Measurements from ENCODE around the gene PWP1.
"Not testable (repeated sequence)": the region's sequence is repeated elsewhere in the genome, so short reads cannot be mapped to it uniquely, and the experiment has no call there.

The PWP1 gene

DNA sequence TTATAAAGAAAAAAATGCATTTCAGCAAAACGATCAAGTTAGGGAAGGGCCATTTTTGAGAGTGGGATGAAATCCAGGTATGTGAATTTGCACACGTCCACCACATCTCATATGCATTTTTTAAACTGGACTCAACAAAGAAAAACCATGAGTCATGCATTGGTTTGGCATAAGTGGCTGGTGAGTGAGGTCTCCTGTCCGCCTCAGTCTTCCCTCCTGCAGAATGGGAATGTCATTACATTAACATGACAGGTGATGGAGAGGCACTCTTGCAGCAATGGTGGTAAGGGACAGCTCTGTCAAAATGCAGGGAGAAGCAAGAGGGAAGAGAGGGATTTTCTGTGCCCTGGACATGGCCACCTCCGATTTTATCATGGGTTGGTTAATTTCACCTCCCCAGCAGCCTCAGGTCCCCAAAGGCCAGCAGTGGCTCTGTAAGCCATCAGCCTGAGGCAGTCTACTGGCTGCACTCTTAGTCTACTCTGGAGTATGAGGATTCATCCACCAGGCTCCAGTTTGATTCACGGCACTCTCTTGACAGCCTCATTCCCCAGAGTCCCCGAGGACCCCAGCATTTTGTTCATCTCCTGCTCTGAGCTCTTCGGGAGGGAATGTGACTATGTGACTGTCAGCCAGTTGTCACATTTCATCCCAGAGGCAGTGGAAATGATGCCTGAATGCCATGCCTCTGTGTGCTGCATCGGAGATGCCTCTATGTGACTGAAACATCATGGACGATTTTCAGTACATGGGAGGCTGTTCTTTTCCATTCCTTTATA is 17.1 kb upstream of the PWP1 start:
- no peak for DNase-seq (ENCODE audit: low read depth)

- DNase-seq (ENCODE audit: low read depth) = no peak
Observed at GRCh38 chr12:107669946-107670345, 15.7 kb upstream of the PWP1 start.

- peak; percentile 38 for DNase-seq (ENCODE audit: low read depth)
Observed at GRCh38 chr12:107670999-107671643, 14.5 kb upstream of the PWP1 start.

DNA sequence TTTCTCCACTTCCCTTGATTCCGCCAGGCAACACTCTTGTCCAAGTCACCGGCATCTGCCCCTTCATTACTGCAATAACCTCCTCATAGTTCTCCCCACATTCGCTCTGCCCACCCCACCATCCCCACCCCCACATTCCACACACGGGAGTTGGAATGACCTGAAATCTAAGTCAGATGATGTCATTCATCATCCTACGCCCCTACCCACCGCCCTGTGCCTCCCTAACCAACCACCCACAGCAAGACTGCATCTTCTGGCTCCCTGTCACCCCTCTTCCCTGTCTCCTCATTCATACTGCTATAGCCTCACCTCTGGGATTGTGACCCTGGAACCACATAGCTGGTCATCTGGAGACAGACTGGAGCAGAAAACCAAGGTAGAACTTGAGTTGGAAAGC is 7.9 kb upstream of the PWP1 start:
- DNase-seq (ENCODE audit: low read depth) = no peak

GRCh38 chr12:107679336-107679735 is 6.3 kb upstream of the PWP1 start:
- DNase-seq (ENCODE audit: low read depth) = no peak

GRCh38 chr12:107681455-107681835 is 4.2 kb upstream of the PWP1 start:
- DNase-seq (ENCODE audit: low read depth) = no peak

GRCh38 chr12:107681836-107682820 is 3.5 kb upstream of the PWP1 start:
- DNase-seq (ENCODE audit: low read depth) = no peak

GRCh38 chr12:107684029-107684795 is 1.4 kb upstream of the PWP1 start:
- no peak for DNase-seq (ENCODE audit: low read depth)

DNA sequence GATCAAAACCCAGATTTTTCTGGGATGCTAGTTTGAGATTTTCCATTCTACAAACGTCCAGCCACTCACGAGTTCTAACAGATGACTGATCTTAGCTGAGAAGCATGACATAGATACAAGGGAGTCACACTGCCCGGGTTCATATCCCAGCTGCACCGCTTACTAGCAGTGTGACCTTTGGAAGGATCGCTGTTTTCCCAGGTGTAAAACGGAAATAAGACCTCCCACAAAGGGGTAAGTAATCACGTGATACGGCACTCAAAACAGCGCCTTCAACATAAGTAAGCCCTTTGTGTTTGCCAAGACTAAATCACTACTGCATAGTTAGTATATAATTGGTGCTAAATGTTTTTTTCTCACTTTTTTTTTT is 624 bp upstream of the PWP1 start:
- peak; percentile 18 for DNase-seq (ENCODE audit: low read depth)

- not testable (repeated sequence) for DNase-seq (ENCODE audit: low read depth)
Observed at GRCh38 chr12:107695772-107696171, 10.2 kb downstream of the PWP1 start.

DNA sequence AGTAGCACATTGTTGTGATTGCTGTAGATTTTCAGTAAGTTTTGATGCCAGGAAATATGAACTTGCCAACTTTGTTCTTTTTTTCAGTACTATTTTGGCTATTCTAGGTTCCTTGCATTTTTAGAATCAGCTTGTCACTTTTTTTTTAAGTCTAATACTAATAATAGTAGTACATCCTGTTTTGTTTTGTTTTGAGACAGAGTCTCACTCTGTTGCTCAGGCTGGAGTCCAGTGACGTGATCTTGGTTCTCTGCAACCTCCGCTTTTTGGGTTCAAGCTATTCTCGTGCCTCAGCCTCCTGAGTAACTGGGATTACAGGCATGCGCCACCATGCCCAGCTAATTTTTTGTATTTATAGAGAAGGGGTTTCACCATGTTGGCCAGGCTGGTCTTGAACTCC is 16.5 kb downstream of the PWP1 start:
- no peak for DNase-seq (ENCODE audit: low read depth)

GRCh38 chr12:107704041-107704440 is 18.4 kb downstream of the PWP1 start:
- DNase-seq (ENCODE audit: low read depth) = no peak

GRCh38 chr12:107705522-107705921 is 19.9 kb downstream of the PWP1 start:
- not testable (repeated sequence) for DNase-seq (ENCODE audit: low read depth)

DNA sequence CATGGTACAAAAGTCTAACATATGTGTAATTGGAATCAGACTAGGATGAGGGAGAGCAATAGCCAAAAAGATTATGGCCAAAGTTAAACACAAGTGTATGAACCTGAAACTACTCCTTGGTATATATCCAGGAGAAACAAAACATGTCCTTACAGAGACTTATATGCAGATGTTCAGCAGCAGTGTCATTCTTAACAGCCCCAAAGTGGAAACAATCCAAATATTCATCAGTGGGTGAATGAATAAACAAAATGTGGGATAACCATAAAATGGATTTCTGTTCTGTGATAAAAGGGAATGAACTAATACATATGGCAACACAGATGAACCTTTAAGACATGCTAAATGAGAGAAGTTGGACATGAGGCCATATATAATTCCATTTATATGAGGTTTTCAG is 30.2 kb downstream of the PWP1 start:
- no peak for DNase-seq (ENCODE audit: low read depth)

- no peak for DNase-seq (ENCODE audit: low read depth)
Observed at GRCh38 chr12:107718606-107719005, 33.0 kb downstream of the PWP1 start.

DNA sequence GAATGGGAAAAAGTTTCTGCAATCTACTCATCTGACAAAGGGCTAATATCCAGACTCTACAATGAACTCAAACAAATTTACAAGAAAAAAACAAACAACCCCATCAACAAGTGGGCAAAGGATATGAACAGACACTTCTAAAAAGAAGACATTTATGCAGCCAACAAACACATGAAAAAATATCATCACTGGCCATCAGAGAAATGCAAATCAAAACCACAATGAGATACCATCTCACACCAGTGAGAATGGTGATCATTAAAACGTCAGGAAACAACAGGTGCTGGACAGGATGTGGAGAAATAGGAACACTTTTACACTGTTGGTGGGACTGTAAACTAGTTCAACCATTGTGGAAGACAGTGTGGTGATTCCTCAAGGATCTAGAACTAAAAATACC is 41.7 kb downstream of the PWP1 start:
- not testable (repeated sequence) for DNase-seq (ENCODE audit: low read depth)

DNA sequence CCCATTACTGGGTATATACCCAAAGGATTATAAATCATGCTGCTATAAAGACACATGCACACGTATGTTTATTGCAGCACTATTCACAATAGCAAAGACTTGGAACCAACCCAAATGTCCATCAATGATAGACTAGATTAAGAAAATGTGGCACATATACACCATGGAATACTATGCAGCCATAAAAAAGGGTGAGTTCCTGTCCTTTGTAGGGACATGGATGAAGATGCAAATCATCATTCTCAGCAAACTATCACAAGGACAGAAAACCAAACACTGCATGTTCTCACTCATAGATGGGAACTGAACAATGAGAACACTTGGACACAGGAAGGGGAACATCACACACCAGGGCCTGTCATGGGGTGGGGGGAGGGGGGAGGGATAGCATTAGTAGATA is 42.1 kb downstream of the PWP1 start:
- DNase-seq (ENCODE audit: low read depth) = not testable (repeated sequence)

- DNase-seq (ENCODE audit: low read depth) = no peak
Observed at GRCh38 chr12:107730618-107731341, 45.2 kb downstream of the PWP1 start.

DNA sequence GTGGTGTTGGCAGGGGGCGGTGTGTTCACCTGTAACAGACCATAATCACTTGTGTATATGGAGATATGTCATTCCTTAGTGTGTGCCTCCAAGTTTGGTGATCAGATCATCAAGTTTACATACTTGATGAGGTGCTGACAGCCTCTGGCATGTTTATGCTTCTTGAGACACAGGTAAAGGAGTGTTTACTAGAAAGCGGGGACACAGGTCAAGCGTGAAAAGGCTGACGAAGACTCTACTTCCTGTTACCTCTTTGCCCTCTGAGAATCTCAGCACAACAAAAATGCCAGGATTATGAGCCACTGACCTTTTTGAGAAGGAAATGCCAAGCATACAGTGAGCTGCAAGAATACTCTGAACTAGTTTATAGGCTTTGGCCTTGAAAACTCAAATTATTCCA is 45.8 kb downstream of the PWP1 start:
- DNase-seq (ENCODE audit: low read depth) = no peak

- no peak for DNase-seq (ENCODE audit: low read depth)
Observed at GRCh38 chr12:107732365-107732764, 46.8 kb downstream of the PWP1 start.

DNA sequence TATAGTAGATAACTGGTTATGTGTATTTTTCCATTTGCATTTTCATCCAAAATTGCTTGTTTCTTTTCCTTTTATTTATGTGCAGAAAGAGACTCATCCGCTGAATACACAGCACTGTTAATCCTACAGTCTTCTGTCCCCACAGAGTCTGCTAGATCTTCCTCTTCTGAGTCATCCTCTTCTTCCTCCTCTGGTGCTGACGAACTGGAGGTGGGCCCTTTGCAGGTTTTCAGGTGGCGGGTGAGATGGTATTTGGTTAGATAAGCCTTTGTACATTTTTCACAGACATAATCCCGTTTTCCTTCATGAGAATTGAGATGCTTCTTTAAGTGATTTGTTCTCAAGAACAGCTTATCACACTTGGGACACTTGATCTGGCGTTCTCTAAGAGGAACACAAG is 48.5 kb downstream of the PWP1 start:
- no peak for DNase-seq (ENCODE audit: low read depth)
